BLaER1 treated with 17β-estradiol and CSF1 and Interleukin-3, amounts not matched to agents 10 nM and 100 nM (cell line): ENCODE measurements around the gene EPB41L4B.
"Not testable (repeated sequence)": the region's sequence is repeated elsewhere in the genome, so short reads cannot be mapped to it uniquely, and the experiment has no call there.

Experiments
- H3K27ac ChIP-seq, 11 experiments: shearing (Covaris generic); formaldehyde crosslinking; 2 replicates each; pipeline ENCODE4 v1.8.1; 2022
- H3K27me3 ChIP-seq, 11 experiments: shearing (Covaris generic); formaldehyde crosslinking; 2 replicates each; pipeline ENCODE4 v1.8.1; 2022
- H3K36me3 ChIP-seq, 11 experiments: shearing (Covaris generic); formaldehyde crosslinking; 2 replicates each; pipeline ENCODE4 v1.8.1; 2022
- H3K4me1 ChIP-seq, 10 experiments: shearing (Covaris generic); formaldehyde crosslinking; 2 replicates each; pipeline ENCODE4 v1.8.1; 2022
- H3K4me2 ChIP-seq, 11 experiments: shearing (Covaris generic); formaldehyde crosslinking; 2 replicates each; pipeline ENCODE4 v1.8.1; 2022
- H3K4me3 ChIP-seq, 10 experiments: shearing (Covaris generic); formaldehyde crosslinking; 2 replicates each; pipeline ENCODE4 v1.8.1; 2022
- H3K9ac ChIP-seq, 11 experiments: shearing (Covaris generic); formaldehyde crosslinking; 2 replicates each; pipeline ENCODE4 v1.8.1; 2022
- H3K9me3 ChIP-seq, 11 experiments: shearing (Covaris generic); formaldehyde crosslinking; replicated peaks in 1 of 11; 2 replicates each; pipeline ENCODE4 v1.8.1; 2022
- H4K20me1 ChIP-seq, 11 experiments: shearing (Covaris generic); formaldehyde crosslinking; 2 replicates each; pipeline ENCODE4 v1.8.1; 2022
- Cebpa-rat ChIP-seq, 11 experiments: shearing (Covaris generic); IDR thresholded peaks; 2 replicates each; pipeline ENCODE4 v1.8.1; 2022

The EPB41L4B gene

GRCh38 chr9:109299891-109300290 is 21.0 kb downstream of the EPB41L4B start:
- Histone ChIP-seq H3K36me3 (no peaks in the 10 kb centered on the region), H3K27ac (no peak overlapping the region), H3K4me1 (peaks cover 0 to 11% (median 2%) of the 10 kb centered on the region in 10 experiments; a peak in 6 of 20 replicates), H3K4me3 (no peak overlapping the region), H4K20me1 (no peaks in the 10 kb centered on the region), H3K9me3 (no peaks in the 10 kb centered on the region), H3K27me3 (no peaks in the 10 kb centered on the region), H3K9ac (no peak overlapping the region), H3K4me2 (no peak overlapping the region)
- TF ChIP-seq Cebpa-rat (IDR thresholded peaks at IDR 0.05) = no peak

- Histone ChIP-seq H3K36me3 (no peaks in the 10 kb centered on the region), H3K9ac (no peak overlapping the region), H3K4me3 (no peak overlapping the region), H3K27me3 (no peaks in the 10 kb centered on the region), H4K20me1 (no peaks in the 10 kb centered on the region), H3K4me2 (peak overlapping the region in 4 of 11 experiments; percentile 7 to 32 (median 24); a peak in 3 of 22 replicates), H3K4me1 (peaks cover 0 to 11% (median 2%) of the 10 kb centered on the region in 10 experiments; a peak in 6 of 20 replicates), H3K9me3 (no peaks in the 10 kb centered on the region), H3K27ac (no peak overlapping the region)
- TF ChIP-seq Cebpa-rat (IDR thresholded peaks at IDR 0.05) = no peak
Observed at GRCh38 chr9:109297899-109298298, 23.0 kb downstream of the EPB41L4B start.

GRCh38 chr9:109295221-109296130 is 25.4 kb downstream of the EPB41L4B start:
- Histone ChIP-seq H3K9ac (no peak overlapping the region), H3K9me3 (no peaks in the 10 kb centered on the region), H4K20me1 (no peaks in the 10 kb centered on the region), H3K4me1 (peaks cover 0 to 11% (median 2%) of the 10 kb centered on the region in 10 experiments; a peak in 6 of 20 replicates), H3K36me3 (no peaks in the 10 kb centered on the region), H3K4me2 (no peak overlapping the region), H3K4me3 (no peak overlapping the region), H3K27me3 (no peaks in the 10 kb centered on the region), H3K27ac (no peak overlapping the region)
- no peak for TF ChIP-seq Cebpa-rat (IDR thresholded peaks at IDR 0.05)

GRCh38 chr9:109290385-109290784 is 30.5 kb downstream of the EPB41L4B start:
- no peak overlapping the region for H3K27ac ChIP-seq
- TF ChIP-seq Cebpa-rat (IDR thresholded peaks at IDR 0.05) = no peak

GRCh38 chr9:109289931-109290330 is 30.9 kb downstream of the EPB41L4B start:
- H4K20me1 ChIP-seq = no peaks in the 10 kb centered on the region; a peak in 1 of 22 replicates
- no peaks in the 10 kb centered on the region for H3K4me1 ChIP-seq
- TF ChIP-seq Cebpa-rat (IDR thresholded peaks at IDR 0.05) = no peak
- no peak overlapping the region for H3K27ac ChIP-seq
- no peak overlapping the region for H3K9ac ChIP-seq
- no peaks in the 10 kb centered on the region for H3K36me3 ChIP-seq
- H3K4me2 ChIP-seq = no peak overlapping the region
- H3K27me3 ChIP-seq = no peaks in the 10 kb centered on the region
- no peaks in the 10 kb centered on the region for H3K9me3 ChIP-seq
- no peak overlapping the region for H3K4me3 ChIP-seq

More at GRCh38 chr9:109290385-109290784, 30.5 kb downstream of the EPB41L4B start:
- H3K4me3 ChIP-seq = no peak overlapping the region
- no peak overlapping the region for H3K4me2 ChIP-seq
- no peaks in the 10 kb centered on the region for H3K27me3 ChIP-seq
- no peaks in the 10 kb centered on the region for H3K4me1 ChIP-seq
- H4K20me1 ChIP-seq = no peaks in the 10 kb centered on the region; a peak in 1 of 22 replicates
- H3K9me3 ChIP-seq = no peaks in the 10 kb centered on the region
- H3K36me3 ChIP-seq = no peaks in the 10 kb centered on the region
- H3K9ac ChIP-seq = no peak overlapping the region

- Histone ChIP-seq H3K9me3 (no peaks in the 10 kb centered on the region), H3K27ac (no peak overlapping the region), H4K20me1 (no peaks in the 10 kb centered on the region; a peak in 1 of 22 replicates), H3K4me3 (no peak overlapping the region), H3K4me2 (no peak overlapping the region), H3K36me3 (no peaks in the 10 kb centered on the region), H3K27me3 (no peaks in the 10 kb centered on the region), H3K9ac (no peak overlapping the region), H3K4me1 (no peaks in the 10 kb centered on the region)
- TF ChIP-seq Cebpa-rat (IDR thresholded peaks at IDR 0.05) = no peak
Observed at GRCh38 chr9:109289186-109289585, 31.7 kb downstream of the EPB41L4B start.

- H3K36me3 ChIP-seq = no peaks in the 10 kb centered on the region
- H3K27me3 ChIP-seq = no peaks in the 10 kb centered on the region
- H4K20me1 ChIP-seq = no peaks in the 10 kb centered on the region; a peak in 1 of 22 replicates
- H3K4me2 ChIP-seq = no peak overlapping the region
- H3K9ac ChIP-seq = no peak overlapping the region
- H3K9me3 ChIP-seq = peaks cover 0 to 15% (median 10%) of the 10 kb centered on the region in 11 experiments; a peak in 13 of 22 replicates
- no peak for TF ChIP-seq Cebpa-rat (IDR thresholded peaks at IDR 0.05)
- H3K4me3 ChIP-seq = no peak overlapping the region
- H3K4me1 ChIP-seq = no peaks in the 10 kb centered on the region
- H3K27ac ChIP-seq = no peak overlapping the region
Observed at GRCh38 chr9:109286981-109287380, 33.9 kb downstream of the EPB41L4B start.

GRCh38 chr9:109286571-109286977 is 34.3 kb downstream of the EPB41L4B start:
- no peaks in the 10 kb centered on the region for H3K4me1 ChIP-seq
- no peaks in the 10 kb centered on the region for H3K36me3 ChIP-seq
- no peaks in the 10 kb centered on the region for H3K27me3 ChIP-seq
- peaks cover under 1 to 19% (median 14%) of the 10 kb centered on the region in 11 experiments; a peak in 13 of 22 replicates for H3K9me3 ChIP-seq
- no peaks in the 10 kb centered on the region; a peak in 1 of 22 replicates for H4K20me1 ChIP-seq
- no peak overlapping the region for H3K27ac ChIP-seq
- no peak overlapping the region for H3K4me2 ChIP-seq
- H3K9ac ChIP-seq = no peak overlapping the region
- TF ChIP-seq Cebpa-rat (IDR thresholded peaks at IDR 0.05) = no peak
- no peak overlapping the region for H3K4me3 ChIP-seq

- not testable (repeated sequence) for H3K4me3 ChIP-seq, H4K20me1 ChIP-seq, H3K4me2 ChIP-seq, H3K27ac ChIP-seq, H3K9ac ChIP-seq, H3K36me3 ChIP-seq, H3K27me3 ChIP-seq, H3K4me1 ChIP-seq
- H3K9me3 ChIP-seq = peaks cover 5 to 21% (median 16%) of the 10 kb centered on the region in 11 experiments; a peak in 13 of 22 replicates
Observed at GRCh38 chr9:109283672-109284071, 37.2 kb downstream of the EPB41L4B start.
